Measurements from ENCODE around the gene GPD2.
"Not testable (repeated sequence)": the region's sequence is repeated elsewhere in the genome, so short reads cannot be mapped to it uniquely, and the experiment has no call there.

Gene GPD2

DNA sequence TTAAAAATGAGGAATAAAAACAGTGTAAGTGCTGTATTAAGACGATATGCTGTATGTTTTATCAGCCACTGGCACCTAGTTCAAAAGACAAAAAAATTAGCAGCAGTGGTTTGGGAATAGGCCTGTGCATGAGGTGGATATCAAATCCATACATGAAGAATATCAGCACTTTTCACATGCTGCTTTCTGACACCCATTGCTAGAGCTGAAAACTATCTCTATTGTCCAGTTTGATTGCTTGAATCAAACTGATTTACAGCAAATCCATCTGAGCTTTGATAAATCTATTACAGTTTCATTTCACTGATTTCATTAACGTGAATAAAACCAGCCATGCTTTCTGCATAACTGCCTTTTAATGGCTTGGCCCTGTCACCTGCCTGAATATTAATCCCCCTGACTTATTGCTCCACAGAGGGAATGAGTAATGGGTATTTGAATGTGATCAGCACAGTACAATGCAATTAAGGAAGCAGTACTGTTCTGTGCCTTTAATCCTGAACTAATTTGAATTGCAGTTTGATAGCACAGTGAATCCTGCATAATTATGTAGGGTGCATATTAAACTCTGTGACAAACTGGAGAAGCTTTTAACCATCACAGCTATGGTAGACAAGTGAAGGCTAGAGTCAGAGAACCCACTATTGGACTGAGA is 154.0 kb downstream of the GPD2 start:
- DNase-seq (ENCODE audit: low read depth), result no peak

DNA sequence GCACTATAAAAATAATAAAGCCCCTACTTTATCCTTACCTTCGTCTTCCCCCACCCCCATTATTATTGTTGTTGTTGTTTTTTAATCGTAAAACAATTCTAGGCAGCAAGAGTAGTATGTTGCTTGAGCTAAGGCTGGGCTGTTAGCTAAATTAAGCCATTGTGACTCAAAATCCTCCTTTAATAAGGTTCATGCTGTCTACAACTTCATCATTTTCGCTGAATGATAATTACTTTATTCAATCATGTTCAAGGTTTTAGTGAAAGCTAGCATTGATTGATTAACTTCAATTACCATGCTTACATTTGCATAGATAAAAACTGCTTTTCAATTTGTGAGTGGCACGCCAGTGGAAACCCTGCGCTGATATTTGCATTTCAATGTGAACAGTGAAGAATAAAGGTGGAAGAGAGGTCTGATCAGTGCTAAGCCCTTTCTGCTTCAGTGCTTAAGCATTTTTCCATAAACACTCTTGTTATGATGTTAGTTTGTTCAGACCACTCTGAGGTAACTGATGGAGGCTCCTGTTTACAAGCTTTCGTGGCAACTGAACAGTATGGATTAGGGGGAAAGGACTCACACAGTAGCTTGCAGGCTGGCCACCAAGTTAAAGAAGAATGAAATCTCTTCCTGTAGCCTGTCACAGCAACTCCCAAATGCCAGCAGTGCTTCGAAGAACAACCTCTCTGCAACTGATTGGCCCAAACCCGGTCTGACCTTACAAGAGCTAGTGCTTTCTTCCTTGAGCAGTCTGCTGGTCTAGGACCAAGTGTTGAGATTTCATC is 156.8 kb downstream of the GPD2 start:
- no peak for DNase-seq (ENCODE audit: low read depth)

DNA sequence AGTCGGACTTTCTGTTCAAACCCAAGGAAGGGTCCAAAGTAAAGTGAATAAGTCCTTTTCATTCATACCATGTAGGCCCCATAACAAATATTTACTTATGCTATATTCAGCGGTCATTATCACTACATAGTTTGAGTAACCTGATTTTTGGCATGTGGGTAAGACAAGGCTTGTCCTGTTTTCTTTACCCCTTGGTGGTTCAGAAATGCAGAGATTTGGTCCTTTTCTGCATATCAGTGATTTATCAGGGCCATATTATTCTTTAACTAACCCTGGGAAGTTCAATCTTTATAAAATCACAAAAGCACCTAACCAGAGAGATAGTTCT is 157.4 kb downstream of the GPD2 start:
- DNase-seq (ENCODE audit: low read depth), result no peak

DNA sequence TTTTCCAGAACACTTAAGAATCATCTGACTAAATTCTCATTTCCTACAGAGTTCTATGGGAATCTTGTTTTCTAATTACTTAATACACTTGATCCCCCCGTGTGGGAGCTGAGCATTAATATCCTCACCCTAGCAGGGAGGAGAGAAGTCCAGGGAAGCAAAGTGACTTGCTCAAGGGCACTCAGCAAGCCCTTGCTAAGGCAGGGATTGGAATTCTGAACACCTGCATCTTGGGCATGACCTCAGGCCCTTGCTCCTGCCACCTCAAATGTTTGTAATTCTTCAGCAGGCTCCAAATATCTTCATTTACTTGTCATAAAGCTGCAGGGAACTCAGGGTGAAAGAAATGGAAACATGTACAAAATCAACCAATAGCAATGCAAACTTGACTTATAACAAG is 162.4 kb downstream of the GPD2 start:
- no peak for DNase-seq (ENCODE audit: low read depth)

DNA sequence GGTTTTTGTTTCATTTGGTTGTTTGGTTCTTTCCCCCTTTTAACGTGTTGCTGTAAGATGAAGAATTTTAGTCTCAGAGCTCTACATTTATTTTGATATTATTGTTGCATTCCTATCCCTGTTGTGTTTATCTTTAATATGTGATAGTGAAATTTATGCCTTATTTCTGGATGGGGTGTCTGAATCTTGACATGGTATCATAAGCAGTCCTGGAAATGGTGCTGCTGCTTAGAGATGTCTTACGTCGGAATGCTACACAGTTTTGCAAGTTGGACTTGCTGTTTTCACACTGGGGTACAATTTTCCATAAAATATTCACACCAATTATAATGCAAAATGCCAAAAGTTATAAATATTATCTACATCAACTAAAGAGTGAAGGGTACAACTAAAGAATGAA is 164.0 kb downstream of the GPD2 start:
- no peak for DNase-seq (ENCODE audit: low read depth)

DNA sequence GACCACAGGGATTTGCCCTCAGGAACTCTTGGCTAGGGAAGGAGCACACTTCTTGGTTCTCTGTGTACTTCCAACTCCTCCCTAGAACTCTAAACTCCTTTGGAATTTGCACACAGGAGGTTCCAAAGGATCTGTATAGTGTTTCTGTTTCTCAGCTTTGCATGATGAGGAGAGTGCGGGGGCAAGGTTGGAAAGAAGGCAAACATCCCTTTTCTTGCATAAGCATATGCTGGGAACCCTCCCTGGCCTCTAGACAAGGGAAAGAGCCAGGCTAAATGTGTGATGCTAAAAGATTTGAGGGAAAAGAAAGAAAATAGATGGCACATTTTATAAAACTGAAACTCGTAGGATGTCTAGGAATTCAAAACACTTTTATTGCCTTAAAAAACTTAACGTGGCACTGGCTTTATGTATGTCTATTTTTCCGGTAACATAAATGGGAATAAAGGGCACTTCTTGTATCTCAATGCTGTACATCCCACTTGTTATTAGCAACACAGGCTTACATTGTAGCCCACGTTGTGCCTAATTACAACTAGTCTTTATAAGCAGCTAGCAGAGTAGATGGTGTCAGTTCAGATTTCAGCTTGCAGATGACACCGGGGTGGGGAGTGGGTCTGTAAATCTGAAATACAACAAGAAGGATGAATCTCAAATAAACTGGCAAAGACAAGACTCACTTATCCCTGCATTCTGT is 165.8 kb downstream of the GPD2 start:
- DNase-seq (ENCODE audit: low read depth), result peak; percentile 2

DNA sequence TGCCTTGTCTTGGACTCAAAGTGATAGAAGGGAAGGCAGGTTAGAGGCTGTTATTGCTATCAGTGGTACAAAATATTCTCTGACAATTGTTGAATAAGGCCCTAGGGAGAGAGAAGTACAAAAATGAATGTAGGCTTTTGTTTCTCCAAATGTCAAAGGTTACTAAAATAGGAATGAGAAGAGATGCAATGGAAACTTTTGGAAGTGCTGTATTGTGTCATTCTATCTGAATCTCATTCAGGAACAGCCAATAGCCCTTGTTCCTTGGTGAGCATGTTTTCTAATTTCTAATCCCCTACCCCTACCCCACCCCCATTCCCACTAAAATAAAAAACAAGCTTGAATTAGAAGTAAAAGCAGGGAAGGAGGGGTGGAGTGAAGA is 166.4 kb downstream of the GPD2 start:
- no peak for DNase-seq (ENCODE audit: low read depth)

DNA sequence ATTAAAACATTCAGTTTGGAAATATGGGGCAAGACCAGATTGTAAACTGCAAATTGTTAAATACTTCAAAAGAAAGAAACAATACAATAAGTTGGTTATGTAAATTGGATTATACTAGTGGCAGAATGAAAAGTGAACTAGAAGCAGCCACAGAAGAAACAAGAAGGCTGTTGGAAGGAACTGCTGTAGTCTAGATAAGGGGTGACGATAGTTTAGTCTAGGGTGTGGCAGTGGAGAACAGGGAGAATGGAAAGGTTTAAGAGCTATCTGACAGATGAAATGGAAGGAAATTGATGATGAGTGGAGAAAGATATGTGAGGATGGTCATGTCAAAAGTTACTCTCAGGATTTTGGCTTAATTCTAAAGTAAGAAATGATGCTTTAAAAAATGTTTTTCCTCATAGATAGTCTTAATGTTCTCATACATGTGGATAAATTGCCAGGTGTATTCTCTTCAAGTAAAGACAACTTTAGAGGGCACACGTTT is 179.7 kb downstream of the GPD2 start:
- DNase-seq (ENCODE audit: low read depth), result no peak

DNA sequence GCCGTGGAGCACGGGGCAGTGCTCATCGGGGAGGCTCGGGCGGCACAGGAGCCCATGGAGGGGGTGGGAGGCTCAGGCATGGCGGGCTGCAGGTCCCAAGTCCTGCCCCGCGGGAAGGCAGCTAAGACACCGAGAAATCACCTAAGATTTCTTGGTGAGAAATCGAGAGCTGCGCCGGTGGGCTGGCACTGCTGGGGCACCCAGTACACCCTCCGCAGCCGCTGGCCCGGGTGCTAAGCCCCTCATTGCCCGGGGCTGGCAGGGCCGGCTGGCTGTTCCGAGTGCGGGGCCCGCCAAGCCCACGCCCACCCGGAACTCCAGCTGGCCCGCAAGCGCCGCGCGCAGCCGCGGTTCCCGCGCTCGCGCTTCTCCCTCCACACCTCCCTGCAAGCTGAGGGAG is 181.9 kb downstream of the GPD2 start:
- DNase-seq (ENCODE audit: low read depth), result not testable (repeated sequence)

DNA sequence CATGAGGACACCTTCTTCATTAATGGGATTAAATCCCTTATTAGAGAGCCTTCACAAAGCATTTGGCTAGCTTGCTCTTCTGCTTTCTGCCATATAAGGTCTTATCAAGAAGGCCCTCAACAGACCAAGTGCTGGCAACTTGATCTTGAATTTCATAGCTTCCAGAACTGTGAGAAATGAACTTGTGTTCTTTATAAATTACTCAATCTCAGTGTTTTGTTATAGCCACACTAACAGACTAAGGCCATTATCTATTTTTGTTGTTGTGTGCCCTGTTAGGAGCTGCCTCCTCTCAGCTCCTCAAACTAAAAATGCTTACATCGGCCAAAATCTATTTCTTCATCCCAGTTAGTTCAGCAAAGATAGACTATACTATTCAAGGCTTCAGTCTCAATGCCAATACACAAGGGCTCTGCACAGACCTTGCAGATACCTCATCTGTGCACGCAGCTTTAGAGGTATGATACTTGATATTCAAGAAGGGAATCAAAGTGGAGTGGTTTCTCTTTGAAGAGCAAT is 182.9 kb downstream of the GPD2 start:
- no peak for DNase-seq (ENCODE audit: low read depth)

DNA sequence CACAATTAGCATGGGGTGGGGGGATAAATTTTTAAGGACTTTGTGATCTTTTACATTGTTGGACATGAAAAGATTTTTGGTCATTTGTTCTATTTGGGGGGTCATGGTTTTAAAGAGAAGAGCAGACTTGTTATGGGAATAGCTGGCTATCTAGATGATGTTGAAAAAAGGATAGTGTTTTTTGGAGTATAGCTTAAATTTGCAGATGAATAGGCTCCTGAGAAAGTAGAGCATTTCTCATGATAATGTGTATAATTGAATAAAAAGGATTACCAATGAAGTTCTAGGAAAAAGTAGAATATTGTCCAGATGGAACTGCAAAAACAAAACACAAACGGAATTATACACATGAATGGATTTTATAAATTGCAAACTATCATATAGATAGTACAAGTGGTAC is 186.3 kb downstream of the GPD2 start:
- DNase-seq (ENCODE audit: low read depth), result no peak

DNA sequence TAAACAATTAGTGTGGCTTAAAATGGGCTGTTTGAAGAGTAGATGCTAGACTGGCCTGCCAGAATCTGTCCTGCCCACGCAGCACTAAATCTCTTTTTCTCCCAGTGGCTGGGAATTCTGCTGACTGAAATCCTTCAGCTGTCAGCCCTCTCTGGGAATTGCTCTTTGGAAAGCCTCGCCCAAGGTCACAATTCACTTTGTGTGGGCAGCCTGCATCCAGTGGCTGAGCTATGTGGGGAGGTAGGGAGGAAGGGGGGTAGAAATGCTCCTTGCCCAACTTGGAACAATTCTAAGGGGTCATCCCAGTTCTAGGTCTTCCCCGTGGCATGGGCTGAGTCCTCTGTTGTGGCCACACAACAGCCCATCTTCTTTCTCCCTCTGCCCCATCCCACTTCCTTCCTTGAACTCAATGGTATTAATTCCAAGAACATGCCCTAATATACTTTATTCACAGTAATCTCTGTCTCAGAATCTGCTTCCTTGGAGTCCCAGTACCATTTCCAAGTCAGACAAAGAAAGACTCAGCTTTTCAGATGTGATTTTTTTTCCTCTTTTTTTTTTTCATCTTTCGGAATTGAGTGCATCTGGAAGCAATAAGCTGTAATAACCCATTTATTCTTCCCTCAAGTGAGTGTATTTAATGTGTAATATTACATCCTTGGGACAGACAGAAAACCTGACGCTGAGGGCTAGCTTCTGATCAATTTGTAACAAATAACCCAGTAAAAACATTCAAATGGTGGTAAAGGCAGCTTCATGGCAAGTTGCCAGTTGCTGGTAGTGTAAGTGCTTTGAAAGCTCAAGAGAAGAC is 189.4 kb downstream of the GPD2 start:
- DNase-seq (ENCODE audit: low read depth), result no peak

DNA sequence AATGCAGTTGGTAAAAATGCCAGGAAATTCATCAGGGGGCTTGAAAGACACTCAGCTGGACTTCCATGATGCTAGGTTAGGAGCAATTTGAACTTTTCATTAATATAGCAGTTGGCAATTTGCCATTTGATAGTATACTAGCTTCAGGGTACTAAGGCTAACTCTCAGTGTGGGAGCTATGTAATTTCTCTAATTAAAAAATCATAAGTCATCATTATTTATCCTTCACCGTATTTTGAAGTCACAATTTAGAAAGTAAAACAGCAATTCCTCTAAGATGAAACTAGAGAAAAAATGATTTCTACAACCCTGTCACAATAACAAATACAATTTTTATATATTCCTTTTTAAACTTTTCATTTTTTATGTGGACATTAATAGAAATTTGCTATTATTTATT is 190.8 kb downstream of the GPD2 start:
- DNase-seq (ENCODE audit: low read depth), result no peak

DNA sequence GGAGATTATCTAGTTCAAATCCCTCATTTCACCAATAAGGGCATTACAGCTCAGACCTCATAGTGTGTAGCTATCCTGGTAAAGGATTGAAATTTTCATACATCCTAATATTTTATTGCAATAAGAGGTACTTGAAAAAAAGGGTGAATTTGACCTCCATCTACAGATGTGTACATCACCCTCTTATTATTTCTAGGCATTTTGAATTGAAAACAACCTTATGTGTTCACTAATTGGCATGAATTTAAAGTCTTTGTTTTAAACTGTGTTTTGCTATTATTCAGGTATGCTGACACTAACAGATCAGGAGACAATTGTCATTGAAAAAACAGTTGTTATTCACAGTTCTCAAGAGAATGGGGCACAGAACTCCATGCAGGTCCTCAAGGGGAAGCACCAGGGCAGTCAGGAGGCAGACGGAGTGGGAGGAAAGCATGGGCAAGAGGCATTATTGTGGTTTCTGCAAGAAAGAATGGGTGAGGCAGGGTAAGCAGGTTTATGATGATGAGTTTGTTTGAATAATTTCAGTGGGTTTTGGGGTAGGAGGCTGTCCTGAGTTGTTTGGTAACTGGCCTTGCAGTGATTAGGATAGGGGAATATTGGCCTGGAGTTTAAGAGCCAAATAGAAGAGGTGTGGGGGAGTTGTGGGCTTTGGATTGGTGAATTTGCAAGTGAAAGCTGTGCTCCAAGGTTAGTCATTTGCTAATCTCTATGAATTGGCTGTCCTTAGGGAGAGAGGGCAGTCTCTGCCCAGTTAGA is 194.6 kb downstream of the GPD2 start:
- no peak for DNase-seq (ENCODE audit: low read depth)

DNA sequence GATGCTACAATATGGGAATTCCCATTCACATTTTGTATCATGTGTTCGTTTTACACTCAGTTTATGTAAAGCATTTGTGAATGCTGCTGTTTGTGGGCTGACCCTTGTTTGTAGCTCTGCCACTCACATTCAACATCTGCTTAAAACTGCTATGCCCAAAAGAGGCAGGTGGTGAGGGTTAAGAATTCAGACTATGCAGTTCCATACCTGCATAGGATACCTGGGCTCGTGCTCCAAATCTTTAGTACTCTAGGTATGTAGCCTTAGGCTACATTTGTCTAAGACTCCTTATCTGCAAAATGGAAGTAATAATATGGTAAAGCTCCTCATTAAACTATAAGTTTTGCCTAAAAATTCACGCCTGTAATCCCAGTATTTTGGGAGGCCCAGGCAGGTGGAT is 199.5 kb downstream of the GPD2 start:
- DNase-seq (ENCODE audit: low read depth), result no peak
